Stimulated activated CD4-positive, alpha-beta T cell treated with anti-CD3 and anti-CD28 coated beads, TNF-alpha, amount 100 ng/mL, for 1 hour (primary cell): ENCODE results near the gene ZC3HAV1.
"Not testable (repeated sequence)": the region's sequence is repeated elsewhere in the genome, so short reads cannot be mapped to it uniquely, and the experiment has no call there.

Source experiments
- DNase-seq, 3 donors: peaks; one replicate each; pipeline ENCODE4 v3.0.0-alpha.2; 2020; ENCODE audit warnings: low read depth in 3 of 3, low spot score in 1 of 3

The ZC3HAV1 gene

DNA sequence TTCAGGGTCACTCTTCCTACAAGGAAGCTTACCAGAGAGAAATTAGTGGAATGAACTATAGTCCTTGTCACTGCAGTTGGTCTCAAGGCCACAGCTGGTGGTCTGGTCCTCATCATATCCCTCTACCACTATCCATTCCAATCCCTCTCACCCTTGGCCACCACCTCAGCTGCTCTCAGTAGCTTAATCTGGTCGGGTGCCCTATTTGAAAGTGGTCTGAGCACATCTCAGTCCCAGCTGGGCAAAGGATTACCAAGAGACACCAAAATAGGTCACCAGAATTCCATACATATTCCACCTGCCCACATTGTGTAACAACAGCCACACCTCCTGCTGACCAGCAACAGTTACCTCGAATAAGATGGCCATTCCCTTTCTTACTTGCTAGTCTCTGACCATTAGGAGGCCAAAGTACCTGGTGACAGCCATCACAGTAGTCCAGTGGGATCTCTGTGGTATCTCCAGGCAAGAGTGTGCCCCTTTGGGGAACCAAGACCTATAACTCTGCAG is 3.3 kb upstream of the ZC3HAV1 start:
- no peak for DNase-seq

DNA sequence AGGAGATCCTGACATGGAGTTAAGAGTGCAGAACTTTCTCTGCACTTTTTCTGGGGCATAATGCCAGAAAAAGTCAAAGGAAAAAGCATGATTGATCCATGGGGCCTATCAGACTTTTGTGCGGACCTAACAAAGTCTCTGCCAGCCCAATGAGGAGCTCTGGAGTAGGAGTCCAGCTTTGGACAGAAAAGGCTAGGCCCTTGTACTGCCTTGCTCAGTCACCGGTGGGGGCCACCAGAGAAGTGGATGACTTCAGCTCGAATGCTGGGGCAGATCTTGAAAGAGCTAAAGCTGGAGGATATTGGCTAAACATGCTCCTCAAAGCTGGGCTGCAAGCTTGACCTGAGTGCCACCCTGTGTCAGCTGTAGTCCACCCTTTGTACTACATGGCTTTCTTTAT is 2.8 kb upstream of the ZC3HAV1 start:
- no peak for DNase-seq

DNA sequence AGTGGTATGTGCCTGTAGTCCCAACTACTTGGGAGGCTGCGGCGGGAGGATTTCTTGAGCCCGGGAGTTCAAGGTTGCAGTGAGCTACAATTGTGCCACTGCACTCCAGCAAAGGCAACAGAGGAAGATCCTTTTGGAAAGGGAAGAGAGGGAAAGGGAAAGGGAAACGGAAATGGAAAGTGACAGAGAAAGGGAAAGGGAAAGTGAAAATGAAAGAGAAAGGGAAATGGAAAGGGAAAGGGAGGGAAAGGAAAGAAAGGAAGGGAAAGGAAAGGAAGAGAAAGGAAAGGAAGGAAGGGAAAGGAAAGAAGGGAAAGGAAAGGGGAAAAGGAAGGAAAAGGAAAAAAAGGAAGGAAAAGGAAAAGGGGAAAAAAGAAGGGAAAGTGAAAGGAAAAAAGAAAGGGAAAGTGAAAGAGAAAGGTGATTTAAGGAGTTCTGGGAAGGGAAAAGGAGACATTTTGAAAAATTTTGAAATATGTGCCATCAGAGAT is 2.3 kb upstream of the ZC3HAV1 start:
- no peak for DNase-seq

DNA sequence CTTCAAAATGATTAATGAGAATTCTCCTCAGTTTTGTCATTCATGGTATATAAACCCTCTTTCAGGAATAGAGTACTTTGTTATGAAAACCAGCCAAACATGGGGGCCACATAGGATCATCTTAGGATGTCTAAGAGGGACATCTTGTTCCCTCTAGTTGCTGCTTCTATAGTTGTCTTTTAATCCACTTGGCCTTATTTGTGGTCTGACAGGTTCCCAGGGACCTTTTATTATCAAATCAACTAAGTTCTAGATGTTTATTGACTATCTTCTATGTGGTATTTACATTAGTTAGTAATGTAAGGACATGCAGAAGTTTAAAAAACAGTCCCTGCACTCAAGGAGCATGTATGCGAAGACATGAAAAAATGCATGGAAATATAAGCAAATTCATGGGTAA is 1.6 kb upstream of the ZC3HAV1 start:
- DNase-seq: no peak

DNA sequence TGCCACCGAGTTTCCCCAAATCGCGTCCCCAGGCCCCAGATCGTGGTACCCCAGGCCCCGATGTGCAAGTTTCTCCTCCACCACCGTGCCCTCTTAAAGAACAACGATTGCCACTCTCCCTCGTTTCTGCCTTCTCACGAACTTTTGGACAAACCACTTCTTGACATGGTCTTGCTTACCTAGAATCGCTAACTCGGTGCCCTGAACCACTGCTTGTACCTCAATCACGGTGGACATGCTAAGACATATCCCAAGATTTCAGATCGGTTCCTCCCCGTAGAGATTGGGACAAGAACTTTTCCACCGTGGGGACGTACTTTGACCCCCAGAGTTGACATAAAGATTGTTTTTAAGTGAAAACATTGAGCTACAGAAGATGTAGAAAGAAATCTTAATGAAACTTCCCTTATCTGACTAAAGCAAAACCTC is 477 bp upstream of the ZC3HAV1 start:
- DNase-seq: no peak

DNA sequence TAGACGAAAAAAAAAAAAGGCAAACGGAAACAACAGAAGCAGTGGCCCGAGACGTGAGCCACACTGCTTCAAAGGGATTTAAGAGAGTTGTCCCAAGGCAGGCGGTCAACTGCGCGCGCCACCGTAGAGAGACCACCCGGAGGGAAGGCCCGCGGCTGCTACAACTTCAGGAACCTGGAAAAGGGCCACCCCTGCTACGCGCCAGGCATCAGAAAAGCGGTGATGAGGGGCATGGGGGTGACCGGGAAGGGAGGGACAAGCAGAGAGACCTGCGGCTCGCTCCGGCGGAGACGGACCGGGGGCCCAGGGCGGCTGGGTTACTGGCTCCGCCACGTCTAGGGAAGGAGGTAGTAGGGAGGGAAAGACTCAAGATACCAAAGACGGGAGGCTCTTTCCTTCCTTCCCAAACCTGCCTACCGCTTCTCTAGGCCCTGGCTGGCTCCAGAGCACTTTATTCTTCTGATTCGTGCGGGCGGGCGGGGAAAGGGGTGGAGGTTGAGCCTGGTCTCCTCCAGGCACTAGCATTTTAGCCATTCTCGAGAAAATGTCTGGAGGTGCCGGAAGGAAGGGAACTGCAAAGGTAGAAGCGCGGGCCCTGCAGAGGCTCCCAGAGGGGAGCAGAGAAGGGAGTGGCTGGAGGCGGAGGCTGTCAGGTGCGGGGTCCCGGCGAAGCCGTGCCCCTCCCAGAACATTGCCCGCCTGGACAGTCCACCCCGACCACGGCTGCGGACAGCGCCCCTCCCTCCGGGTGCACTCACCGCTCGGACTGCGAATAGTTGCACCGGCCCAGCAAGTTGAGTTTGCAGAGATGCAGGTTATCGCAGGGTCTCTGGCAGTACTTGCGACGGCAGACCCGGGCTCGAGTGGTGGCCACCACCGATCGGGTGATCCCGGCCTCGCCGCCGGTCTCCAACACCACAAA is 993 bp downstream of the ZC3HAV1 start:
- no peak for DNase-seq

DNA sequence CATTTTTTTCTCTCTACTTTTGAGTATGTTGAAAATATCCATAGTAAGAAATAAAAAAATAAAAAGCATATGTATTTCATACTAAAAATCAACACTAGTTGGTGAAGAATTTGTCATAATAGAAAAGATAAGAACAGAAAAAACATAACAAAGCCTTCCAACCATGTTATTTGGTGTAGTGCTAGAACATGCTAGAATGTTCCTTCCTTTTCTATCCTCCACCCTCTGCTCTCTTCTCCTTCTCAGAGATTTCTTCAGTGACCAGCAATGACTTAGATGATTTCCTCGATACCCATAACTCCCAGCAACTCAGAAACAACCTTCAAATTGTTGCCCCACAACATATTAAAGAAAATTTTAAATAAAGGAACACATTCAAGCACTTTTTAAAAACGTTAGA is 2.6 kb downstream of the ZC3HAV1 start:
- no peak for DNase-seq

DNA sequence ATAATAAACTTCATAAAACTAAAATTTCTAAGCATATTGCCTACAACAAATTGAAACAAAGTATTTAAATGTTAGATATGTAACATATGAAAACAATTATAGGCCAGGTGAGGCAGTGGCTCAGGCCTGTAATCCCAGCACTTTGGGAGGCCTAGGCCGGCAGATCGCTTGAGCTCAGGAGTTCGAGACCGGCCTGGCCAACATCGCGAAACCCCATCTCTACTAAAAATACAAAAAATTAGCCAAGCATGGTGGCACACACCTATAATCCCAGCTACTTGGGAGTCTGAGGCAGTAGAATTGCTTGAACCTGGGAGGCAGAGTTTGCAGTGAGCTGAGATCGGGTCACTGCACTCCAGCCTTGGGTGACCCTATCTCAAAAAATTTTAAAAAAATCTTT is 3.3 kb downstream of the ZC3HAV1 start:
- not testable (repeated sequence) for DNase-seq

DNA sequence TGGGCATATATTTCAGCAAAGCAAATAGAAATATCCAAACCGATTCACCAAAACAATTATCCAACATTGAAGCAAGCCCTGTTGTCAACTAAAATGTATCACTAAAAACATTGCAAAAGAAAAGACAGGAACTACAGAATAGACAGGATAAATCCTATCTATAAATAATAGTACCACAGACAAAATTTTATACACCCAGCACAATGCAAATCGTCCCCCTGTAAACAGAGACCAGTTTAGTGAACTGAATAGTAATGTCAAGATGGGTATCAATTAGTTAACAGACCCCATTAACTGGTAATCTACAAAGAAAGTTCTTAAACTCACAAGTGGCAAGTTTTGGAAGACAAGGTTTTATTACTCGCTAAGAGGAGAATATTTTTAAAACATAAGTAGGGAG is 4.0 kb downstream of the ZC3HAV1 start:
- no peak for DNase-seq

DNA sequence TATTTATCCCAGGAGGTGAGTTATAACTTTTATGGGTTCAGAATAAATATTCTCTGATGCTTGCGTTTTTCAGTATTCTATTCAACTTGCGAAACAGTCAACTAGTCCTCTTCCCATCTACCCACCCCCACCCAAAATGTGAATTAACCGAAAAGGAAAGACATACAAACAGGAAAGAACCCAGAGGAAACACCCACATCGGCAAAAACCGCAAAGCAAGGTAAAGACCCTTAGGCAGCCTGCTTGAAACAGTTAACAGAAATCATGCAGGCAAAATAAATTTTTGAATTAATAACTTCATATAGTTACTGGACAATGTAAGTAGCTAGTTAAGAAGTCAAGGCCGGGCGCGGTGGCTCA is 5.4 kb downstream of the ZC3HAV1 start:
- no peak for DNase-seq

DNA sequence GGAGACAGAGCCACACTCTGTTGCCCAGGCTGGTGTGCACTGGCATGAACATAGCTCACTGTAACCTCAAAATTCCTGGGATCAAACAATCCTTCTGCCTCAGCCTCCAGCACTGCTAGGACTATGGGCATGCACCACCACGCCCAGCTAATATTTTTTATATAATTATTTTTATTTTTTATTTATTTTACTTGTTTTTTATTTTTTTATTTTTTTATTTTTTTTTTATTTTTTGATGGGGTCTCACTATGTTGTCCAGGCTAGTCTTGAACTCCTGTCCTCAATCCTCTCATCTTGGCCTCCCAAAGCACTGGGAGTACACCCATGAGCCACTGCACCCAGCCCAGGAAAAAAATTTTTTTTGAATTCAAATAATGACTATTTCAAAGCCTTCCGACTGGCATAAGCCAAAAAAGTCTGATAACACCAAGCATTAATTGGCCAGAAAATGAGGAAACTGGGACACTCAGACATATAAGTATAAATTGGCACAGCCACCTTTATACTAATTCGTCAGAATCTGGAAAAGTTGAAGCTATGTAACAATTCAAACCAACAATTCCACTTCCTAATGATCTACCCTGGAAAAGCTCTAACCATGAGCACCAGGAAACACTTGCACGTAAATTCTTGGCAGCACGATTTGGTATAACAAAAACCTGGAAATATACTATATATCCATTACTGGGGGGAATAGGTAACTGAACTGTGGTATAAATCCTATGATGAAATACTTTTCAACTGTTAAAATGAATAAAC is 6.3 kb downstream of the ZC3HAV1 start:
- no peak for DNase-seq

DNA sequence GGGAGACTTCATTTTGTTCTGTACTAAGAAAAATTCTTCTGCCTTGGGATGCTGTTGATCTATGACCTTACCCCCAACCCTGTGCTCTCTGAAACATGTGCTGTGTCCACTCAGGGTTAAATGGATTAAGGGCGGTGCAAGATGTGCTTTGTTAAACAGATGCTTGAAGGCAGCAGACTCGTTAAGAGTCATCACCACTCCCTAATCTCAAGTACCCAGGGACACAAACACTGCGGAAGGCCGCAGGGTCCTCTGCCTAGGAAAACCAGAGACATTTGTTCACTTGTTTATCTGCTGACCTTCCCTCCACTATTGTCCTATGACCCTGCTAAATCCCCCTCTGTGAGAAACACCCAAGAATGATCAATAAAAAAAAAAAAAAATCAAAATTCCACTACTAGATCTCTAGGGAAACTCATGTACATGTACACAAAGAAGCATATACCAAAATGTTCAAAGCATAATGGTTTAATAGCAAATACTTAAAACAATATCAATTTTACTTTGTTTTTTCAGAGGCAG is 7.8 kb downstream of the ZC3HAV1 start:
- DNase-seq: not testable (repeated sequence)

DNA sequence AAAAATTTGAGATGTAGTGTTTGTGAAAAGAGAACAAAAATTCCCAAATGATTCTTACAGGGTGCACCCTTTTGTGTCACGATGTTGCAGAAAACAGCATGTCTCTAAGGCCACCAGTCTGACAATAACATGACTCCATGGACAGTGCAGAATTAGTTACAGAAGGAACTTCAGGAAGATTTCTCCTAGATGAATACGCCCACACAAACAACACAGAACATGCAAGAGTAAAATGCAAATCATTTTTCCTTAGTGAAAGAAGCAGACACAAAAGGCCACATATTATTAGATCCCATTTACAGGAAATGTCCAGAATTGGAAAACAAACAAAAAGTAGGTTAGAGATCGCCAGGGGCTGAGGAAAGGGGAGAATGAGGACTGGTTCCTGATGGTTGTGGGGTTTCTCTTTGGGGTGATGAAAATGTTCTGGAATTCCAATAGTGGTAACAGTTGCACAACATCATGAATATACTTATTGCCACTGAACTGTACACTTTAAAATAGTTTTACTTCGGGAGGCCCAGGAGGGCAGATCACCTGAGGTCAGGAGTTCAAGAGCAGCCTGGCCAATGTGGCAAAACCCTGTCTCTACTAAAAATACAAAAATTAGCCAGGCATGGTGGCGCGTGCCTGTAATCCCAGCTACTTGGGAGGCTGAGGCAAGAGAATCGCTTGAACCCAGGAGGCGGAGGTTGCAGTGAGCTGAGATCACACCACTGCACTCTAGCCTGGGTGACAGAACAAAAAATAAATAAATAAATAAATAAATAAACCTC is 10.2 kb downstream of the ZC3HAV1 start:
- DNase-seq: no peak

DNA sequence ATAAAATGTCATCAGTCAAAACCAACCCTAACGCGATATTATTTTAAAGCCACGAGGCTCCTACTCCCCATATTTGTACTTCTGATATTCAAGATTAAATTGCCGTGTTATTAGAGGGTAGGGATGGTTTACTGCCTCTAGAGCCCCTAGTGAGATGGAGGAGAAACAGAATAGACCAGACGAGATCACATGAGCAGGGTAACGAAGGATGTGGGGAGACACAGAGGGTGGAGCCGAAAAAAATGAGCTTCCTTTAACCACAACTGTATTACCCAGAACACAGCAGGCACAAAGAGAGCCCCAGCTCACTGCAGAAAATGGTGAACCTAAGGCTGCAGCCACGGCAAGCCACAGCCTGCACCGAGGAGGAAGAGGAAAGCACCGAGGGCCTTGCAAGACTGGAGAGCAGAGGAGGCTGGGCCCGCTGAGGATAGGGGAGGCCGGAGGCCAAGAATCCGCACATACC is 14.3 kb downstream of the ZC3HAV1 start:
- DNase-seq: peak in 2 of 3 donors; percentile 58 to 60

DNA sequence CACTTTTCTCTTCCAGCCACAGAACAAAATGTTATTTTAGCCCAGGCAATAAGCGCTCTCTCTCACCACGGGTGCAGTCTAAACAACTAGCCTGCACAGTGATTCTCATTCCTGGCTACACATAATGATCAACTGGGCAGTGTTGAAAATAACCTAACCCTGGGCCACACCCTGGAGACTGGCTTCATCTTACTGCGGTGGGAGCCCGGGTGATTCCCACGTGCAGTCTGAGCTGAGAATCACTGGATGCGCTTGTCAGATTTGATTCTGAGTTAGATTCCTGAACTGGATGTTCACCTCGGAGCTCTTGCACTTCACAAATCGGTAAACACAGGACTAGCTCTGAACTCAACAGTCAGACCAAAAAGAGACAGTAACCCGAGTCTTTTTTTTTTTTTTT is 14.9 kb downstream of the ZC3HAV1 start:
- DNase-seq: no peak

DNA sequence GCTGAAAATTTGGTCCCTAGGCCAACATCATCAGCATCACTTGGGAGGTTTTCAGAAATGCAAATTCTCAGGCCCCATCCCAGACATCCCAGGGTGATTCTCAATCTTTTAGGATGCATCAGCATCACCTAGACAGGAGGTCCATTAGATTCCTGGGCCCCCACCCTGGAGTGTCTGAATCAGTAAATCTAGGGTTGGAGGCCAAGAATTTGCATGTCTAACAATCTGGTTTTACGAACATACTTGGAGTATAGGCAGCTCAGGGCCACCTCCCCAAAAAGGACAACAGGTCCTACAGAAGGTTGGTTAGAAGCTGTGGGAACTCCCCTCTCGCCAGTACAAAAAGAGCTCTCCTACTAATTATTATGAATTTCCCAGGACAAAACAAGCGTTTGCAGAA is 15.5 kb downstream of the ZC3HAV1 start:
- DNase-seq: no peak

DNA sequence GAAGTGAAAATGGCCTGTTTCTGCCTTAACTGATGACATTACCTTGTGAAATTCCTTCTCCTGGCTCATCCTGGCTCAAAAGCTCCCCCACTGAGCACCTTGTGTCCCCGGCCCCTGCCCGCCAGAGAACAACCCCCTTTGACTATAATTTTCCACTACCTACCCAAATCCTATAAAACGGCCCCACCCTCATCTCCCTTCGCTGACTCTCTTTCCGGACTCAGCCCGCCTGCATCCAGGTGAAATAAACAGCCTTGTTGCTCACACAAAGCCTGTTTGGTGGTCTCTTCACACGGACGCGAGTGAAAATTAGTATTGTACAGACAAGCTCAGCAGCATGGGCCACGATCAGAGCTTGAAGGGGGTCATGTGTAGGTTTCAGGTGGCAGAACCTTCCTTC is 16.0 kb downstream of the ZC3HAV1 start:
- not testable (repeated sequence) for DNase-seq

DNA sequence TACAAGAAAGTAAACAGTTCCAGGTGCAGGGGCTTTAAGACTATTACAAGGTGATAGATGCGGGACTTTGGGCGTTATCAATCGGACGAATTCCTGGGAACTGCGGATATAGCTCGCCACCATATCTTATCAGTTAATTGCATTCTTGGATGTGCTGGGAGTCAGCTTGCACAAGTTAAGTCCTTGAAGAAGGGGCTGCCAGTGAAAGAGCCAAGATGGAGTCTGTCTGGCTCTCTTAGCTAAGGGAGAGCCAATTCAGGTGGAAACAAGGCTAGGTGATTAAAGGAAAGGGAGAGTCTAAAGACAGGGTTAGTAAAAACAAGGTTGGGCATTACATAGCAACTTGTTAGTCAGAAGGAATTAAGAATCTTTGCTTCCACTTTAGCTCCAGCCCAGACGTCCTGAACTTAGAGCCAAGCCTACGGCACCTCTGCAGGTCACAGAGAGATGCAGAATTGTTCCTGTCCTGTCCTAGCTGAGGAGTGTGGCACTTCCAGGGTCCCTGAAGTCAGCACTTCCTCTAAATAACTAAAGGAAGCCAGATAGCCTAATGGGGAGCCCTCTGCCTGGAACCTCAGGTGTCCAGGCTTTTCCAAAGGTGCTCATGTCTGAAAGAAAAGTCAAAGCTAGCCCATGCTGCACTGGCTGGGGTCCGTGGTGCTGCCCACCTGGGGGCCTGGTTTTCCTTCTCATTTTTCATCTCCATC is 17.3 kb downstream of the ZC3HAV1 start:
- no peak for DNase-seq

DNA sequence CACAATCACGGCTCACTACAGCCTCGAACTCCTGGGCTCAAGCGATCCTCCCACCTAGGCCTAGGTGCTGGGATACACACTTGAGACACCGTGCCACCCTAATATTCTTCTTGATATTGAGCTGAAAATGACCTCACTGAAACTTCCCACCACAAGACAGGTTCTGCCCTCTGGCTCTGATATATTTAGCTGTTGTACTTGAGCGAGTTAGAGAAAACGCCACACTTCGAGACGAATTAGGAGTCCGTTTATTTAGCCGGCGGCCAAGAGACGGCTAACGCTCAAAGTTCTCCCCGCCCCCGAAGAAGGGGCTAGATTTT is 17.9 kb downstream of the ZC3HAV1 start:
- no peak for DNase-seq

DNA sequence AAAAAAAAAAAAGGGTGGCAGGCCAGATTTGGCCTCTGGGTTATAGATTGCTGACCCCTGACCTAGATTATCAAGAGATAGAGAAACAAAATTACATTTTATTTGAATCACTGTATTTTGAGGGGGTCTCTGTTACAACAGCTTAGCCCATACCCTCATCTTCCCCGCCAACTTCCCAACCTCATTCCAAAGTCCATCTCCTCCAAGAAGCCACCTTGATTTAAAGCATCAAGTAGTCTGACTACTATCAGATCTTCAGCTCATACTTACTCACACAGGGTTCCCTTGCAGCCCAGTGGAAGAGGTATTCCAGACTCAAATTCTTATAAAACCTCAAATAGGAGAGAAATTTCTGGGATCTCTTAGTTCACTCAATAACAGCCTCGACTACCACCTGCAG is 20.4 kb downstream of the ZC3HAV1 start:
- no peak for DNase-seq
